Stimulated activated naive CD4-positive, alpha-beta T cell (primary cell): ENCODE measurements around the gene XYLT1.

Source experiments
- DNase-seq, 6 experiments: peaks; one replicate each; lab custom pipeline; 2025; lab: John Stamatoyannopoulos, UW

The XYLT1 gene

GRCh38 chr16:17058471-17058870 lies 412.3 kb downstream of the XYLT1 start:
- no peak for DNase-seq

DNA sequence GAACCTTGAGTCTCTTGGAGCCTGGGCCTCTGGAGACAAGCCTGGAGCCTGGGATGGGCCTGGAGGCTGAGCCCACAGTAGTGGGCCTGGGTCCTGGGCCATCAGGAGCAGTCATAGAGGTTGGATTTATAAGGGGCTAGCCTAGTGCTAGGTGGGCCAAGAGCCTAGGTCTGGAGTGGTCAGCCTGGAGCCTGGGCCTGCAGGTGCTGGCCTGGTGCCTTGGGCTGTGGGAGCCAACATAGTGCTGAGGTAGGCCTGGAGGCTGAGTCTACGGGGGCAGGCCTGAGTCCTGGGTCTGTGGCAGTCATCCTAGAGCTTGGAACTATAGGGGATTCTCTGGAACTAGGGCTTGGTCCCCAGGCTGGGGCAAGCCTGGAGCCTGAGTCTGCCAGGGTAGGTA lies 414.1 kb downstream of the XYLT1 start:
- DNase-seq, result no peak

- DNase-seq, result no peak
Measured at GRCh38 chr16:17053536-17054160, 417.1 kb downstream of the XYLT1 start.
